ENCODE measurements around the gene CRTAC1.

CRTAC1 gene

GRCh38 chr10:98030093-98030821 is at the start of gene CRTAC1:
Gene CRTAC1, minus strand, starts transcription at chr10:98030621. Its CDS starts 149 bp downstream, at chr10:98030472.
- peak; percentile 47 for DNase-seq (ENCODE audit: low spot score)

GRCh38 chr10:98078774-98079173 is 48.4 kb upstream of the CRTAC1 start:
- no peak for DNase-seq (ENCODE audit: low spot score)

- DNase-seq (ENCODE audit: low spot score) = no peak
Observed at GRCh38 chr10:98077223-98077622, 46.8 kb upstream of the CRTAC1 start.

- DNase-seq (ENCODE audit: low spot score) = no peak
Observed at GRCh38 chr10:98076086-98076485, 45.7 kb upstream of the CRTAC1 start.

GRCh38 chr10:98074315-98074911 is 44.0 kb upstream of the CRTAC1 start:
- peak; percentile 2 for DNase-seq (ENCODE audit: low spot score)

- DNase-seq (ENCODE audit: low spot score) = no peak
Observed at GRCh38 chr10:98067165-98067564, 36.7 kb upstream of the CRTAC1 start.

- no peak for DNase-seq (ENCODE audit: low spot score)
Observed at GRCh38 chr10:98063740-98064027, 33.3 kb upstream of the CRTAC1 start.

GRCh38 chr10:98062424-98062823 is 32.0 kb upstream of the CRTAC1 start:
- no peak for DNase-seq (ENCODE audit: low spot score)

GRCh38 chr10:98060079-98060478 is 29.7 kb upstream of the CRTAC1 start:
- DNase-seq (ENCODE audit: low spot score) = no peak

GRCh38 chr10:98058295-98058694 is 27.9 kb upstream of the CRTAC1 start:
- DNase-seq (ENCODE audit: low spot score) = no peak

GRCh38 chr10:98055841-98056516 is 25.6 kb upstream of the CRTAC1 start:
- DNase-seq (ENCODE audit: low spot score) = peak; percentile 69

GRCh38 chr10:98047009-98047741 is 16.8 kb upstream of the CRTAC1 start:
- DNase-seq (ENCODE audit: low spot score) = no peak

- DNase-seq (ENCODE audit: low spot score) = peak; percentile 72
Observed at GRCh38 chr10:98045785-98046389, 15.5 kb upstream of the CRTAC1 start.

GRCh38 chr10:98041352-98042043 is 11.1 kb upstream of the CRTAC1 start:
- DNase-seq (ENCODE audit: low spot score) = peak; percentile 66

- DNase-seq (ENCODE audit: low spot score) = peak; percentile 47
Observed at GRCh38 chr10:98039690-98040381, 9.4 kb upstream of the CRTAC1 start.

- DNase-seq (ENCODE audit: low spot score) = no peak
Observed at GRCh38 chr10:98038288-98038687, 7.9 kb upstream of the CRTAC1 start.

- DNase-seq (ENCODE audit: low spot score) = no peak
Observed at GRCh38 chr10:98035599-98035998, 5.2 kb upstream of the CRTAC1 start.

- DNase-seq (ENCODE audit: low spot score) = peak; percentile 87
Observed at GRCh38 chr10:98033515-98033914, 3.1 kb upstream of the CRTAC1 start.

- DNase-seq (ENCODE audit: low spot score) = no peak
Observed at GRCh38 chr10:98031440-98031839, 1.0 kb upstream of the CRTAC1 start.

- no peak for DNase-seq (ENCODE audit: low spot score)
Observed at GRCh38 chr10:98030991-98031431, 590 bp upstream of the CRTAC1 start.

Data from kidney tubule cell (primary cell).